WTC11 (cell line): Measurements from ENCODE around the gene PCSK2.

Source experiments
- CREB1 ChIP-seq: sonication (generic); formaldehyde crosslinking; IDR thresholded peaks from 2 replicates; pipeline ENCODE4 v1.8.0; 2023; ENCODE audit warnings: mild to moderate bottlenecking, missing genetic modification reagents
- CTCF ChIP-seq: fragments of 200-600 bp; IDR thresholded peaks from 2 replicates; pipeline ENCODE4 v1.8.0; 2022; ENCODE audit warnings: antibody characterized with exemption
- MXD4 ChIP-seq: fragments of 250-450 bp; sonication (Bioruptor Pico); IDR thresholded peaks from 2 replicates; pipeline ENCODE4 v1.8.0; 2021; ENCODE audit warnings: mild to moderate bottlenecking, moderate library complexity, borderline replicate concordance
- ZBTB43 ChIP-seq: sonication (generic); formaldehyde crosslinking; IDR thresholded peaks from 2 replicates; pipeline ENCODE4 v1.8.1; 2023; ENCODE audit warnings: mild to moderate bottlenecking, missing genetic modification reagents
- ZNF138 ChIP-seq: sonication (generic); formaldehyde crosslinking; conservative IDR thresholded peaks from 2 replicates; pipeline ENCODE4 v1.8.1; 2022; ENCODE audit warnings: mild to moderate bottlenecking, moderate library complexity, missing genetic modification reagents
- ZNF416 ChIP-seq: fragments of 250-450 bp; sonication (Bioruptor Pico); IDR thresholded peaks from 2 replicates; pipeline ENCODE4 v1.9.0; 2021; ENCODE audit warnings: mild to moderate bottlenecking, inconsistent platforms
- TF ChIP-seq, protein P1 (sequence below): sonication (generic); formaldehyde crosslinking; IDR thresholded peaks from 2 replicates; pipeline ENCODE4 v1.8.1; 2023; ENCODE audit warnings: mild to moderate bottlenecking, missing genetic modification reagents, moderate library complexity

DNA sequence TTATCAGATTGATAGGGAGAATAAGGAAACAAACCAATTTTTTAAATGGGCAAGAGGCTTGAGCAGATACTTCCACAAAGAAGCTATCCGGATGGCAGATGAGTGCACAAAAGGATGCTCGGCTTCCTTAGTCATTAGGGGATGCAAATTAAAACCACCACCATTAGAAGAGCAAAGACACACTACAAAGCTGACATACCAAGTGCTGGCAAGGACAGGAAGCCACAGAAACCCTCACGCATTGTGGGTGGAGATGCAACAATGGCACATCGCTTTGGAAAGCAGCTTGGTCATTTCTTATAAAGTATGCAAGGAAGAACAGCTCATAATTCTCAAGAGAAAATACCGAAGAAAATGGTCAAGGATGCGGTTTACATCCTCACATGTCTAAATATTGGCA lies 284.6 kb downstream of the PCSK2 start:
- TF ChIP-seq CREB1 (CRISPR knock-in tag) (no peak), CTCF (no peak), MXD4 (no peak), ZNF416 (no peak), ZNF138 (CRISPR knock-in tag) (no peak), ZBTB43 (CRISPR knock-in tag) (no peak)
- TF ChIP-seq, protein P1, sequence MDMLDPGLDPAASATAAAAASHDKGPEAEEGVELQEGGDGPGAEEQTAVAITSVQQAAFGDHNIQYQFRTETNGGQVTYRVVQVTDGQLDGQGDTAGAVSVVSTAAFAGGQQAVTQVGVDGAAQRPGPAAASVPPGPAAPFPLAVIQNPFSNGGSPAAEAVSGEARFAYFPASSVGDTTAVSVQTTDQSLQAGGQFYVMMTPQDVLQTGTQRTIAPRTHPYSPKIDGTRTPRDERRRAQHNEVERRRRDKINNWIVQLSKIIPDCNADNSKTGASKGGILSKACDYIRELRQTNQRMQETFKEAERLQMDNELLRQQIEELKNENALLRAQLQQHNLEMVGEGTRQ (CRISPR knock-in tag) = no peak
